Cerebellar nuclear complex (tissue), 1 donor: ENCODE measurements around the gene RGS5.

ENCODE experiments used
- DNase-seq, 2 experiments: peaks; one replicate each; lab custom pipeline; 2025; lab: John Stamatoyannopoulos, UW

Gene RGS5

GRCh38 chr1:163182330-163182949 lies 20.3 kb downstream of the RGS5 start:
- DNase-seq: no peak

GRCh38 chr1:163178628-163179027 lies 24.1 kb downstream of the RGS5 start:
- DNase-seq: no peak

GRCh38 chr1:163176797-163177196 lies 25.9 kb downstream of the RGS5 start:
- DNase-seq: no peak

- DNase-seq: no peak
Measured at GRCh38 chr1:163174524-163175437, 27.9 kb downstream of the RGS5 start.

GRCh38 chr1:163173121-163173520 lies 29.6 kb downstream of the RGS5 start:
- no peak for DNase-seq

GRCh38 chr1:163172596-163172995 lies 30.1 kb downstream of the RGS5 start:
- DNase-seq: no peak

- DNase-seq: no peak
Measured at GRCh38 chr1:163171826-163172225, 30.9 kb downstream of the RGS5 start.

GRCh38 chr1:163170975-163171676 lies 31.6 kb downstream of the RGS5 start:
- no peak for DNase-seq

- DNase-seq: no peak
Measured at GRCh38 chr1:163170331-163170730, 32.4 kb downstream of the RGS5 start.

- no peak for DNase-seq
Measured at GRCh38 chr1:163169553-163169952, 33.2 kb downstream of the RGS5 start.

GRCh38 chr1:163168053-163168452 lies 34.7 kb downstream of the RGS5 start:
- no peak for DNase-seq

- DNase-seq: no peak
Measured at GRCh38 chr1:163166886-163167555, 35.7 kb downstream of the RGS5 start.

GRCh38 chr1:163165119-163165518 lies 37.6 kb downstream of the RGS5 start:
- DNase-seq: no peak

- DNase-seq: no peak
Measured at GRCh38 chr1:163163881-163164582, 38.7 kb downstream of the RGS5 start.

- no peak for DNase-seq
Measured at GRCh38 chr1:163163163-163163562, 39.6 kb downstream of the RGS5 start.

- DNase-seq: no peak
Measured at GRCh38 chr1:163162381-163162914, 40.3 kb downstream of the RGS5 start.

GRCh38 chr1:163161841-163162240 lies 40.9 kb downstream of the RGS5 start:
- DNase-seq: no peak

- no peak for DNase-seq
Measured at GRCh38 chr1:163161337-163161736, 41.4 kb downstream of the RGS5 start.

GRCh38 chr1:163155606-163156005 lies 47.1 kb downstream of the RGS5 start:
- no peak for DNase-seq

- no peak for DNase-seq
Measured at GRCh38 chr1:163148911-163149310, 53.8 kb downstream of the RGS5 start.

- DNase-seq: no peak
Measured at GRCh38 chr1:163147019-163147418, 55.7 kb downstream of the RGS5 start.
